H9 (cell line): ENCODE data around the gene GRIP2. TPM values are rescaled to one million over a fixed set of nuclear protein-coding genes. Genes with fewer than 3 reads are reported as not detected.

Experiments used
- DNase-seq: peaks from one replicate; pipeline ENCODE4 v3.0.0-alpha.2; 2017
- H2AFZ ChIP-seq: one replicate; pipeline ENCODE4 v1.6.1; 2013; ENCODE audit warnings: mild to moderate bottlenecking, low read length, control low read depth, moderate library complexity
- H2AK5ac ChIP-seq: 2 replicates; pipeline ENCODE4 v1.6.1; 2013; ENCODE audit warnings: low read length, control low read depth, mixed read lengths; ENCODE audit not compliant: insufficient read length
- H2BK120ac ChIP-seq: one replicate; pipeline ENCODE4 v1.6.1; 2013; ENCODE audit warnings: low read depth, mild to moderate bottlenecking, low read length, control low read depth, inconsistent platforms; ENCODE audit not compliant: poor library complexity, severe bottlenecking
- H2BK12ac ChIP-seq: 2 replicates; pipeline ENCODE4 v1.6.1; 2013; ENCODE audit warnings: low read length, control low read depth, mixed read lengths, low read depth; ENCODE audit not compliant: insufficient read length
- H2BK15ac ChIP-seq: 2 replicates; pipeline ENCODE4 v1.6.1; 2013; ENCODE audit warnings: low read depth, low read length, control low read depth
- H2BK20ac ChIP-seq: one replicate; pipeline ENCODE4 v1.6.1; 2013; ENCODE audit warnings: low read depth, mild to moderate bottlenecking, low read length, control low read depth, inconsistent platforms; ENCODE audit not compliant: poor library complexity, severe bottlenecking
- H2BK5ac ChIP-seq: 2 replicates; pipeline ENCODE4 v1.6.1; 2013; ENCODE audit warnings: low read length, control low read depth, mixed read lengths; ENCODE audit not compliant: insufficient read length
- H3K14ac ChIP-seq: 2 replicates; pipeline ENCODE4 v1.6.1; 2013; ENCODE audit warnings: low read length, control low read depth; ENCODE audit not compliant: insufficient read depth
- H3K18ac ChIP-seq: 2 replicates; pipeline ENCODE4 v1.6.1; 2013; ENCODE audit warnings: low read depth, mild to moderate bottlenecking, mixed read lengths, low read length, control low read depth; ENCODE audit not compliant: insufficient read length
- H3K23ac ChIP-seq: 2 replicates; pipeline ENCODE4 v1.6.1; 2013; ENCODE audit warnings: low read length, control low read depth, mixed read lengths, low read depth; ENCODE audit not compliant: insufficient read length
- H3K23me2 ChIP-seq: 2 replicates; pipeline ENCODE4 v1.6.1; 2013; ENCODE audit warnings: low read depth, mild to moderate bottlenecking, mixed read lengths, low read length, control low read depth; ENCODE audit not compliant: insufficient read length, poor library complexity, severe bottlenecking
- H3K27ac ChIP-seq: 2 replicates; pipeline ENCODE4 v1.5.1; 2013; ENCODE audit warnings: low read length, control low read depth, mixed read lengths, low read depth; ENCODE audit not compliant: insufficient read length
- H3K27me3 ChIP-seq: 2 replicates; pipeline ENCODE4 v1.6.1; 2013; ENCODE audit warnings: low read length, control low read depth, inconsistent platforms; ENCODE audit not compliant: insufficient read depth
- H3K4ac ChIP-seq: 2 replicates; pipeline ENCODE4 v1.6.1; 2013; ENCODE audit warnings: low read depth, mild to moderate bottlenecking, control low read depth, inconsistent platforms, low read length, moderate library complexity
- H3K4me1 ChIP-seq: 2 replicates; pipeline ENCODE4 v1.6.1; 2013; ENCODE audit warnings: low read length, control low read depth, inconsistent platforms; ENCODE audit not compliant: insufficient read depth
- H3K4me2 ChIP-seq: 2 replicates; pipeline ENCODE4 v1.6.1; 2013; ENCODE audit warnings: low read length, control low read depth, mixed read lengths; ENCODE audit not compliant: insufficient read length, insufficient read depth
- H3K56ac ChIP-seq: 2 replicates; pipeline ENCODE4 v1.6.1; 2013; ENCODE audit warnings: low read depth, mild to moderate bottlenecking, mixed read lengths, low read length, control low read depth; ENCODE audit not compliant: insufficient read length
- H3K79me1 ChIP-seq: 2 replicates; pipeline ENCODE4 v1.6.1; 2013; ENCODE audit warnings: low read depth, mild to moderate bottlenecking, moderate library complexity, low read length, control low read depth, inconsistent platforms; ENCODE audit not compliant: insufficient read depth, poor library complexity, severe bottlenecking
- H3K79me2 ChIP-seq: 2 replicates; pipeline ENCODE4 v1.6.1; 2013; ENCODE audit warnings: low read length, control low read depth, inconsistent platforms; ENCODE audit not compliant: insufficient read depth
- H3K9ac ChIP-seq: 2 replicates; pipeline ENCODE4 v1.6.1; 2013; ENCODE audit warnings: low read length, control low read depth, mixed read lengths; ENCODE audit not compliant: insufficient read length; ENCODE audit errors: extremely low read depth
- H3K9me3 ChIP-seq: one replicate; pipeline ENCODE4 v1.6.1; 2013; ENCODE audit warnings: low read depth, low read length, inconsistent platforms; ENCODE audit not compliant: control insufficient read depth
- H3T11ph ChIP-seq: one replicate; pipeline ENCODE4 v1.6.1; 2013; ENCODE audit warnings: mild to moderate bottlenecking, low read length, control low read depth, inconsistent platforms
- H4K20me1 ChIP-seq: one replicate; pipeline ENCODE4 v1.6.1; 2013; ENCODE audit not compliant: control insufficient read depth, insufficient read length, insufficient read depth
- H4K5ac ChIP-seq: 2 replicates; pipeline ENCODE4 v1.6.1; 2013; ENCODE audit warnings: low read depth, mild to moderate bottlenecking, mixed read lengths, low read length, control low read depth; ENCODE audit not compliant: insufficient read length
- H4K8ac ChIP-seq: replicated peaks from 2 replicates; pipeline ENCODE4 v1.6.1; 2013; ENCODE audit warnings: low read length, control low read depth, mixed read lengths, low read depth; ENCODE audit not compliant: insufficient read length
- H4K91ac ChIP-seq: 2 replicates; pipeline ENCODE4 v1.6.1; 2013; ENCODE audit warnings: low read depth, mild to moderate bottlenecking, moderate library complexity, mixed read lengths, low read length, control low read depth; ENCODE audit not compliant: insufficient read length
- H3K27ac Mint-ChIP-seq, 3 experiments: 2 replicates in 2 of 3; 3 replicates in 1 of 3; pipeline ENCODE4 v1.8.0; 2020 to 2021; ENCODE audit warnings: mixed read lengths in 3 of 3, mild to moderate bottlenecking in 1 of 3, moderate library complexity in 1 of 3
- H3K27me3 Mint-ChIP-seq: 2 replicates; pipeline ENCODE4 v1.8.0; 2021; ENCODE audit warnings: low read depth, mild to moderate bottlenecking, moderate library complexity, mixed read lengths
- H3K36me3 Mint-ChIP-seq, 3 experiments: 2 replicates in 2 of 3; 3 replicates in 1 of 3; pipeline ENCODE4 v1.8.0; 2020 to 2021; ENCODE audit warnings: low read depth in 3 of 3, mixed read lengths in 3 of 3; ENCODE audit not compliant: insufficient read depth in 1 of 3
- H3K4me1 Mint-ChIP-seq, 2 experiments: 2 replicates each; pipeline ENCODE4 v1.8.0; 2020; ENCODE audit warnings: mixed read lengths in 2 of 2
- H3K4me3 Mint-ChIP-seq, 2 experiments: 2 replicates in 1 of 2; 3 replicates in 1 of 2; pipeline ENCODE4 v1.8.0; 2020 to 2021; ENCODE audit warnings: mild to moderate bottlenecking in 2 of 2, mixed read lengths in 2 of 2, moderate library complexity in 1 of 2
- H3K9me3 Mint-ChIP-seq, 2 experiments: 2 replicates in 1 of 2; 3 replicates in 1 of 2; pipeline ENCODE4 v1.8.0; 2020; ENCODE audit warnings: mild to moderate bottlenecking in 2 of 2, mixed read lengths in 2 of 2, moderate library complexity in 1 of 2
- CTCF ChIP-seq: fragments of 200-600 bp; sonication (generic); conservative IDR thresholded peaks from 3 replicates; pipeline ENCODE4 v1.8.0; 2021; ENCODE audit warnings: antibody characterized with exemption, mild to moderate bottlenecking
- WGBS: extraction: QIAGEN DNeasy Blood & Tissue Kit; methylation state at CpG from one replicate; pipeline ENCODE4 v1.1.7; 2013; ENCODE audit warnings: missing lambda C conversion rate, low lambda C conversion rate, mixed read lengths; ENCODE audit not compliant: insufficient read length; ENCODE audit errors: extremely low coverage; 5-methylcytosine and 5-hydroxymethylcytosine counted together
- total RNA-seq: library from RNA; stranded (reverse); gene quantifications from 2 replicates; pipeline ENCODE4 v1.2.1, GENCODE V29; 2021

GRIP2 gene
- total RNA-seq, 1 experiment from 2014 or later, result 3.1 TPM

GRCh38 chr3:14471016-14471415 lies 69.1 kb downstream of the GRIP2 start:
- H3K9me3 Mint-ChIP-seq, result no peaks in the 10 kb centered on the region
- H3K4me1 ChIP-seq, result no peaks in the 10 kb centered on the region
- peaks cover 34 to 75% (median 38%) of the 10 kb centered on the region in 3 experiments; a peak in 6 of 7 replicates for H3K36me3 Mint-ChIP-seq
- no peaks in the 10 kb centered on the region for H3K23me2 ChIP-seq
- H4K8ac ChIP-seq, result no peak overlapping the region
- WGBS, result no CpG with 5 or more reads among the region's 5 CpGs
- no peak overlapping the region for H2BK12ac ChIP-seq
- H2AFZ ChIP-seq, result no peak overlapping the region
- no peaks in the 10 kb centered on the region for H3K9me3 ChIP-seq
- no peak for TF ChIP-seq CTCF
- no peaks in the 10 kb centered on the region for H3K79me2 ChIP-seq
- H3K18ac ChIP-seq, result no peak overlapping the region
- H4K91ac ChIP-seq, result no peak overlapping the region
- H2BK20ac ChIP-seq, result no peak overlapping the region
- H3K9ac ChIP-seq, result no peak overlapping the region
- no peak overlapping the region for H3K4ac ChIP-seq
- no peak overlapping the region for H2AK5ac ChIP-seq
- no peak overlapping the region for H3K27ac Mint-ChIP-seq
- H3K56ac ChIP-seq, result no peak overlapping the region
- no peak overlapping the region for H2BK5ac ChIP-seq
- no peak overlapping the region for H3K23ac ChIP-seq
- no peaks in the 10 kb centered on the region for H4K20me1 ChIP-seq
- H3K4me2 ChIP-seq, result no peak overlapping the region
- no peak overlapping the region for H2BK15ac ChIP-seq
- H3T11ph ChIP-seq, result no peak overlapping the region
- H3K27me3 Mint-ChIP-seq, result no peaks in the 10 kb centered on the region
- no peak overlapping the region for H3K27ac ChIP-seq
- no peak overlapping the region for H3K14ac ChIP-seq
- no peaks in the 10 kb centered on the region for H3K79me1 ChIP-seq
- DNase-seq, result no peak
- H2BK120ac ChIP-seq, result no peak overlapping the region
- H4K5ac ChIP-seq, result no peak overlapping the region
- no peak overlapping the region for H3K4me3 Mint-ChIP-seq
- no peaks in the 10 kb centered on the region for H3K27me3 ChIP-seq
- peaks cover 4 to 8% of the 10 kb centered on the region in 2 experiments for H3K4me1 Mint-ChIP-seq
